HG02610 (cell line): ENCODE results near the gene BEAN1.
"Not testable (repeated sequence)": the region's sequence is repeated elsewhere in the genome, so short reads cannot be mapped to it uniquely, and the experiment has no call there.

Source experiments
- ATAC-seq: cut with Tn5 transposase; IDR thresholded peaks from one replicate; pipeline ENCODE4 v1.9.1; 2021; ENCODE audit warnings: mild to moderate bottlenecking, moderate library complexity; ENCODE audit not compliant: unreplicated experiment

Gene BEAN1

GRCh38 chr16:66438536-66438935 lies 11.4 kb downstream of the BEAN1 start:
- no peak for ATAC-seq

DNA sequence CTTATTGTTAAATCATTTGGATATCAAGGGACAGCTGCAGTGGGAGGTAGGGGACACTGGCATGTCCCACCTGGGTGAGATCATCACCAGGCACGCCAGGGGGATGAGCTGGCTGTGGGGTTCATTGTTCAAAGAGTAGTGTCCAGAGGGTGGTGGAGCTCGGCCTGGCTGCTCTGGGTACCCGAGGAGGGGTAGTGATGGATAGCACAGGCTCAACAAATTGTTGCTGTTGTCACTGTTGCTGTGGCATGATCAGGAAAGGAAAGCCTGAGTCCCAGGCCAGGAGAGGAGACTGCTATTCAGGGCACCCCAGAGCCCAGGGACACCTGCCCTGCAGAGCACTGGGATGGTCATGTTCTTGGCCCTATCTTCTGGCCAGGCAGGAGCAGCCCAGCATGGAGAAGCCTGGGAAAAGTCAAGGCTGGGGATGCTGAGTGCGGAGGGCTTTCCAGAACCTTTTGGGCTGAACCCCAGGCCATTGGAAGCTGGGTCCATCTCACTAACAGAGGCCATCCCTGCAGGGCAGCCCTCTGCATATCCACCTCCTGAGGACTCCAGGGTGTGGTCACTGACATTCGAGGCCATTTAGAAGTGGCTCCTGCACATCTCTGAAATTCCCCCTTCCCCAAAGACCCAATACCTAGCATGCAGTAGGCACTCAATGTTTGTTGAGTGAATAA lies 12.1 kb downstream of the BEAN1 start:
- ATAC-seq = no peak

GRCh38 chr16:66440271-66440802 lies 13.2 kb downstream of the BEAN1 start:
- no peak for ATAC-seq

- ATAC-seq = no peak
These were observed 13.9 kb downstream of the BEAN1 start for GRCh38 chr16:66440970-66441369.

DNA sequence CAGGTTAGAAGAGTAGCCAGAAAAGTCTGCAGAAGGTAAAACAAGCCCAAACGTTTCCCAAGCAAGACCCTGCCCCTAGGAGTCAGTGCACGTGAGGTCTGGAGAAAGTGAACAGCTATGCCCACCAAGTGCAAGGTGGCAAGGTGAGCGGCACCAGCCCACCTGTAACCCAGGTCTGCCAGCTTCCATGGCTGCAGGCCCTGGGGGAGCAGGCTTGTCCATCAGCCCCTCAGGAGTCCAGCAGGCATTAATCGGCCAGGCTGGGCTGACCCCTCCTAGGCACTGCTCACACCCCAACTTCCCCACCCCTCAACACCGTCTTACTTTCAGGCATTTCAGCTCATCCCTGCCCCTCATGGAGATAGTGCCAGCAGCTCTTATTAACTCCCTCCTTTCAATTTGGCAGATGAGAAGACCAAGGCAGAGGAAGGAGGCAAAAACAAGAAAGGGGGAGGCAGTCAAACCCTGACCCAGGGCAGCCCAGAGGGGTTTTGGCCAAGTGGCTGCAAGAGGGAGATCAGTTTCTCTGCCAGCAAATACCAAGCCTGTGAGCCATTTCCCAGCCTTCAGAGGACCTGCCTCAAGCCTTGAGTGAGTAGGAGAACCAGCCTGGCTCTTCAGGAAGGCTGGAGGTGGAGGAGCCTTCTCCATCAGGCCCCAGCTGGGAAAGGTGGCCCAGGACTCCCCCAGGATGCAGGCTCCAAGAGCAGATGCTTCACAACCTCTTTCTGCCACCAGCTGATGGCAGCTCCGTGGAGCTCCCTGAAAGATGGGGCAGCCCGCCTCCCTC lies 14.7 kb downstream of the BEAN1 start:
- ATAC-seq = no peak

- no peak for ATAC-seq
These were observed 15.6 kb downstream of the BEAN1 start for GRCh38 chr16:66442502-66443268.

GRCh38 chr16:66443269-66443652 lies 16.2 kb downstream of the BEAN1 start:
- no peak for ATAC-seq

DNA sequence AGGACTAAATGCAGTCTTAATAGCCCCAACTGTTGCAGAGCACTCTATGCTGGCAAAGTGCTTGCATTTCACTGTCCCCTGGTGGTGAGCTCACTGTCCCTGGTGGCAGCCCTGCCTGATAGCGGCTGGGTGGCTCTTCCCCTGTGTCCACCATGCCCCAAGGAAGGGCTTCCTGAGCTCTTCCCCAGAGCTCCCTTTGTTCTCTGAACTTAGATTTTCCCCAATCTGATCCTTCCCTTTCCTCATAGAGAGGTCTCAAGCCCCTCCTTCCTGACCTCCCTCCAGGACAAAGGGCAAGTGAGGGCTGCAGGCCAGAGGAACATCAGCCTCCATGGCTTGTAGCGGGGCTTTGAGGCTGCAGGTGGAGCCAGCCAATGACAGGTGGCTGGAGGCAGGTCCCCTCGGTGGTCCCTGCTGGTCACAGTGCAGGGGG lies 17.0 kb downstream of the BEAN1 start:
- ATAC-seq = no peak

DNA sequence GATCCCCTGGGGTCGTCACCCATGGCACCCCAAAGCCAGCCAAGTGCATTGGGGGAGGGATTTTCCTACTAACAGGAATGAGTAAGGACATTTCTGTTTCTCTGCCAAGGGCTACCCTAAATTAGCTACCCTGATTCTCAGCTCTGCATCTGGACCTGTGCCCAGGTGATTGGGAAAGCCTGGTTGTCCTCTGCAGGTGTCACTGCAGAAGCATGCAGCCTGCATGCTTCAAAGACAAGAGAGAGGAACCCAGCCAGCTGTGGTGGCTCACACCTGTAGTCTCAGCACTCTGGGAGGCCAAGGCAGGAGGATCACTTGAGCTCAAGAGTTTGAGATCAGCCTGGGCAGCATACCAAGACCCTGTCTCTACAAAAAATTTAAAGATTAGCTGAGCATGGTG lies 19.6 kb downstream of the BEAN1 start:
- no peak for ATAC-seq

DNA sequence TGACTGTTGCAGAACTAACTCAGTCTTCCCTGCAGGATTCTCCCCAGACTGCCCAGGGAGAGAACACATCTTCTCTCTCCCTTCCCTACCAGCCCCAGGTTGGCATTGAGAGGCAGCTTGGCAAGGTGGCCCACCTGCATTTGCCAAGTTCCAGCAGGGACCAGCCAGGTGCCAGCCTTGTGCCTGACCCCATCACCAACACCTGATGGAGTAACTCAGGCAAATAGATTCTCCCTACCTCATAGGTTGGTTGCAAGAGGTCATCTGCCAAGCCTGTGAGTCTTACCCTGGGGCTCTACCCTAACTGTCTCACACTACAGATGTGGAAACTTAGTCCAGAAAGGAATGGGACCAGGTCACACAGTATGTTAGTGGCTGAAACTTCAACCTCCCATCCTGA lies 20.4 kb downstream of the BEAN1 start:
- ATAC-seq = no peak

DNA sequence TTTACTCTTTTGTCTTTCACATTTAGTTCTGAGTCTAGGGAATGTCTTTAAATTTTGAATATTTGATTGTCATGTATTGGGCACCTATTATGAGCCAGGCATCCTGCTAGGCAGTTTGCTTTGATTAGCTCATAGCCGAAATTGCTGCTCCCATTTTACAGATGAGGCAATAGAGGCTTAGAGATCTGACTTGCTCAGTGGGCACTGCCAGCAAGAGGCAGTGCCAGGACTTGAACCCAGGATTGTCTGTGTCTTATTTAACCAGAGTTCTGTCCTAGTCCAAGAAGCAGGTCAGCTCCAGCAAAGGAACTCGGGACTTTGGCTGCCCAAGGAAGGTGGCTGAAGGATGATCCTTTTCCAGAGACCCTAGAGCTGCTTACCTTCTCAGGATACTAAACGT lies 24.5 kb downstream of the BEAN1 start:
- no peak for ATAC-seq

DNA sequence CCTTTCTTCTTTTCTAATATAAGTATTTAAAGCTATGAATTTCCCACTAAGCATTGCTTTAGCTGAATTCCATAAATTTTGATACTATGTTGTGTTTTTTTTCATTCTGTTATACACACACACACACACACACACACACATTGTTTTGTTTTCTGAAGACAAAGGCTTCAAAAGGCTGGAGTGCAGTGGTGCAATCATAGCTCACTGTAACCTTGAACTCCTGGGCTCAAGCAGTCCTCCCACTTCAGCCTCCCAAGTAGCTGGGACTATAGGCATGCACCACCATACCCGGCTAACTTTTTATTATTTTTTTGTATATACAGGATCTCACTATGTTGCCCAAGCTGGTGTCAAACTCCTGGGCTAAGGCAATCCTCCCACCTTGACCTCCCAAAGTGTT lies 26.1 kb downstream of the BEAN1 start:
- not testable (repeated sequence) for ATAC-seq

DNA sequence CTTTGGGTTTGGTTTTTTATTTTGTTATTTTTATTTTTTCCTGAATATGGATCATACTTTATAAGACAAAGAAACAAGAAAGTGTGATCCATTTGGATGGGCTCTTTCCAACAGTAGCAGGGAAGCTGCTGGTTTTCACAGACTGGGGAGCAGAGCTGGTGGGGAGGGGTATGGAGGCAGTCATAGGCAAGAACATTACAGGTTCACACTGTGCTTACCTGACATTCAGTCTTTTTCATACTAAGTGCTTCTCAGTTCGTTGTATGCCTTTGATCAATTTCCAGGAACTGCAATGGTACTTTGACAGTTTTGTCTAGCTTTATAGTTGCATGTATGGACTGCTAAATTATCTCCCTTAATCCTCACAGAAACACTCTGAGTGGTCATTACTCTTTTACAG lies 27.7 kb downstream of the BEAN1 start:
- no peak for ATAC-seq

- no peak for ATAC-seq
These were observed 28.9 kb downstream of the BEAN1 start for GRCh38 chr16:66455970-66456369.

- ATAC-seq = no peak
These were observed 30.8 kb downstream of the BEAN1 start for GRCh38 chr16:66457888-66458287.

- ATAC-seq = no peak
These were observed 31.2 kb downstream of the BEAN1 start for GRCh38 chr16:66458292-66458691.

- no peak for ATAC-seq
These were observed 31.8 kb downstream of the BEAN1 start for GRCh38 chr16:66458853-66459252.

DNA sequence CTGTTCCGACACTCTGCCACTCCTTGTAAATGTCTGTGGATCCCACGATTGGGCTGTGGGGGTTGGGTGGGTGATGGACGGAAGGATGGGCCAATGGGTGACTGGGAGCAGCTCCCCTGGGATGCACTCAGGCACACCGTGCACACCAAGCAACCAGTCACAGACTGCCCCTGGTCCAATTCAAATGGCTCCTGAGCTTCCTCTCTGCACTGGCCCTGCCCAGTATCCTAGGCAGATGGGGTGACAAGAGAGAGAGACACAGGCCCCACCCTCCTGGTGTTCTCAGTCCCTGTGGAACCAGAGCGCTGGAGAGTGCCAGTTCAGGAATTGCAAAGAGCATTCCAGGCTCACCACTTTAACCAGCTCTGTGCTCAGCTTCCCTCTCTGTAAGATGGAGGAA lies 32.8 kb downstream of the BEAN1 start:
- no peak for ATAC-seq

GRCh38 chr16:66460703-66461102 lies 33.6 kb downstream of the BEAN1 start:
- no peak for ATAC-seq

GRCh38 chr16:66462912-66463311 lies 35.8 kb downstream of the BEAN1 start:
- ATAC-seq = no peak

- not testable (repeated sequence) for ATAC-seq
These were observed 38.9 kb downstream of the BEAN1 start for GRCh38 chr16:66465946-66466345.
